GM12878 (cell line): ENCODE results near the gene PPARA. TPM values are rescaled to one million over a fixed set of nuclear protein-coding genes. Genes with fewer than 3 reads are reported as not detected.

Experiments
- ATAC-seq: fragments of 200-7000 bp; cut with Tn5 transposase; 3 replicates; pipeline ENCODE4 v1.9.1; 2020; ENCODE audit warnings: mild to moderate bottlenecking, moderate library complexity
- BruUV-seq: library from RNA; stranded (reverse); fragments of 400-500 nt; replicated peaks from 2 replicates; lab custom pipeline; 2021; lab: Mats Ljungman, UMichigan
- CTCF ChIA-PET: fragments of 300-600 bp; sonication (Branson Sonifier 250); formaldehyde crosslinking; extraction: SDS; loops from one replicate; lab custom pipeline; 2021; ENCODE audit warnings: inconsistent platforms; lab: Yijun Ruan, JAX
- POLR2A ChIA-PET: fragments of 350-600 bp; formaldehyde crosslinking; extraction: SDS; loops from one replicate; lab custom pipeline; 2021; ENCODE audit warnings: inconsistent platforms; lab: Charles Lee
- RAD21 ChIA-PET: fragments of 300-600 bp; sonication (Branson Sonifier 250); formaldehyde crosslinking; loops from one replicate; lab custom pipeline; 2023; ENCODE audit warnings: antibody characterized with exemption; ENCODE audit not compliant: unreplicated experiment; lab: Charles Lee
- SMC1A ChIA-PET: fragments of 300-600 bp; sonication (Branson Sonifier 250); formaldehyde crosslinking; loops from one replicate; lab custom pipeline; 2023; ENCODE audit not compliant: unreplicated experiment, uncharacterized antibody; lab: Charles Lee
- DNase-seq: peaks from one replicate; pipeline ENCODE4 v3.0.0-alpha.2; 2011; ENCODE audit warnings: low read depth, low spot score
- FAIRE-seq: peaks from 3 replicates; lab custom pipeline; 2011; peaks lifted over from hg19 to GRCh38; lab: Jason Lieb, UNC
- H2AFZ ChIP-seq: 2 replicates; pipeline ENCODE4 v1.6.0; 2011; ENCODE audit warnings: low read depth, low read length, control low read depth; ENCODE audit not compliant: control insufficient read depth
- H3K27ac ChIP-seq: 2 replicates; pipeline ENCODE4 v1.5.1; 2011; ENCODE audit warnings: control low read depth; ENCODE audit not compliant: control insufficient read depth, insufficient read depth
- H3K27me3 ChIP-seq, 2 experiments: replicated peaks in 1 of 2; 2 replicates each; pipeline versions ENCODE4 v1.6.0 to v1.6.1; 2011; ENCODE audit warnings: low read length in 1 of 2; ENCODE audit not compliant: control insufficient read depth in 2 of 2, insufficient read depth in 2 of 2
- H3K36me3 ChIP-seq, 2 experiments: 2 replicates each; pipeline ENCODE4 v1.5.1; 2011; ENCODE audit warnings: low read length in 1 of 2; ENCODE audit not compliant: control insufficient read depth in 2 of 2, insufficient read depth in 2 of 2
- H3K4me1 ChIP-seq: 2 replicates; pipeline ENCODE4 v1.6.1; 2011; ENCODE audit warnings: mild to moderate bottlenecking, low read length, moderate library complexity, mixed read lengths; ENCODE audit not compliant: control insufficient read depth, insufficient read depth
- H3K4me2 ChIP-seq: 2 replicates; pipeline ENCODE4 v1.6.0; 2011; ENCODE audit warnings: control low read depth; ENCODE audit not compliant: control insufficient read depth, insufficient read depth
- H3K4me3 ChIP-seq: fragments of 200-600 bp; sonication (generic); 2 replicates; pipeline ENCODE4 v1.5.1; 2016
- H3K79me2 ChIP-seq: 2 replicates; pipeline ENCODE4 v1.6.0; 2011; ENCODE audit warnings: low read length; ENCODE audit not compliant: control insufficient read depth, insufficient read depth
- H3K9ac ChIP-seq: 2 replicates; pipeline ENCODE4 v1.8.0; 2011; ENCODE audit warnings: low read length, control low read depth, mixed read lengths; ENCODE audit not compliant: control insufficient read depth, insufficient read depth
- H3K9me3 ChIP-seq: replicated peaks from 3 replicates; pipeline ENCODE4 v1.5.1; 2011; ENCODE audit warnings: mild to moderate bottlenecking, low read length; ENCODE audit not compliant: control insufficient read depth, insufficient read depth
- H4K20me1 ChIP-seq: 2 replicates; pipeline ENCODE4 v1.6.0; 2011; ENCODE audit not compliant: control insufficient read depth, insufficient read depth
- CHD2 ChIP-seq: IDR thresholded peaks from 2 replicates; pipeline ENCODE4 v1.6.1; 2011; ENCODE audit warnings: low read depth, low read length, improper control_type of control experiment, borderline replicate concordance
- EED ChIP-seq: sonication (generic); IDR thresholded peaks from 2 replicates; pipeline ENCODE4 v1.6.1; 2016; ENCODE audit warnings: antibody characterized with exemption, low read depth
- FOXM1 ChIP-seq: IDR thresholded peaks from 2 replicates; pipeline ENCODE4 v1.6.1; 2012; ENCODE audit warnings: low read depth, mild to moderate bottlenecking, inconsistent platforms, low read length, moderate library complexity
- GATAD2B ChIP-seq: fragments of 450-650 bp; conservative IDR thresholded peaks from 2 replicates; pipeline ENCODE4 v1.6.1; 2017; ENCODE audit warnings: low read depth, mild to moderate bottlenecking, moderate library complexity
- HDAC2 ChIP-seq: fragments of 200-600 bp; sonication (generic); IDR thresholded peaks from 2 replicates; pipeline ENCODE4 v1.6.1; 2017
- IKZF2 ChIP-seq, 2 experiments: fragments of 450-650 bp; IDR thresholded peaks; 2 replicates each; pipeline ENCODE4 v1.6.1; 2017; ENCODE audit warnings: mild to moderate bottlenecking in 2 of 2, moderate library complexity in 2 of 2
- IRF5 ChIP-seq: fragments of 450-650 bp; IDR thresholded peaks from 2 replicates; pipeline ENCODE4 v1.6.1; 2017; ENCODE audit warnings: borderline replicate concordance
- KAT2A ChIP-seq: conservative IDR thresholded peaks from 2 replicates; pipeline ENCODE4 v1.6.1; 2011; ENCODE audit warnings: low read depth, low read length; ENCODE audit not compliant: control insufficient read depth
- MYB ChIP-seq: fragments of 150-350 bp; IDR thresholded peaks from 2 replicates; pipeline ENCODE4 v1.6.1; 2014; ENCODE audit warnings: mild to moderate bottlenecking, low read depth, low read length, borderline replicate concordance
- PAX8 ChIP-seq: fragments of 450-650 bp; IDR thresholded peaks from 2 replicates; pipeline ENCODE4 v1.6.1; 2017; ENCODE audit warnings: mild to moderate bottlenecking, moderate library complexity
- SIX5 ChIP-seq: IDR thresholded peaks from 2 replicates; pipeline ENCODE4 v1.6.1; 2011; ENCODE audit warnings: mild to moderate bottlenecking, low read depth, low read length, moderate library complexity; ENCODE audit not compliant: severe bottlenecking
- YBX1 ChIP-seq: fragments of 450-650 bp; IDR thresholded peaks from 2 replicates; pipeline ENCODE4 v1.6.1; 2016; ENCODE audit warnings: antibody characterized with exemption
- ZBED1 ChIP-seq: IDR thresholded peaks from 2 replicates; pipeline ENCODE4 v1.6.1; 2016; ENCODE audit warnings: borderline replicate concordance
- ZBTB33 ChIP-seq: fragments of 450-650 bp; IDR thresholded peaks from 2 replicates; pipeline ENCODE4 v1.6.1; 2017; ENCODE audit warnings: mild to moderate bottlenecking
- ZNF274 ChIP-seq: IDR thresholded peaks from one replicate; pipeline ENCODE4 v1.8.0; 2011; ENCODE audit not compliant: insufficient read length, insufficient read depth
- WGBS: methylation state at CpG from one replicate; pipeline ENCODE4 v1.1.6; 2016; ENCODE audit warnings: low lambda C conversion rate; ENCODE audit not compliant: insufficient replicate concordance, insufficient coverage; ENCODE audit errors: missing lambda C conversion rate; 5-methylcytosine and 5-hydroxymethylcytosine counted together
- in situ Hi-C: fragments of 300-500 bp; cut with MboI; formaldehyde crosslinking; loops from 9 replicates; pipeline ENCODE4 v1.14.3; 2018; ENCODE audit warnings: mixed read lengths
- intact Hi-C: fragments of 100-400 bp; cut with micrococcal nuclease; formaldehyde crosslinking; loops from one replicate; pipeline ENCODE4 v1.14.2; 2022; ENCODE audit not compliant: unreplicated experiment
- polyA plus RNA-seq, 11 experiments: library from polyadenylated mRNA; depleted of rRNA in 4 of 11; unstranded in 6 of 11; stranded (reverse) in 5 of 11; fragments of >200 nt; fragmentation: Nextera tagmentation in 4 of 11; fragmentation: Illumina TruSeq in 1 of 11; extraction: Ambion mirVana in 4 of 11; extraction: Trizol in 1 of 11; gene quantifications; 1 replicate in 1 of 11; 2 replicates in 10 of 11; pipeline versions ENCODE4 v1.2.1 to v1.2.3, GENCODE V29; 2011 to 2016; ENCODE audit warnings: inconsistent platforms in 2 of 11, missing spikeins in 2 of 11, low read depth in 1 of 11
- total RNA-seq, 4 experiments: library from RNA; depleted of rRNA in 3 of 4; stranded (reverse); fragments of >200 nt in 3 of 4; fragmentation: Illumina TruSeq in 1 of 4; extraction: Trizol in 1 of 4; gene quantifications; 2 replicates each; pipeline versions ENCODE4 v1.2.1 to v1.2.3, GENCODE V29; 2013 to 2021
- TF ChIP-seq, protein P1 (sequence below): IDR thresholded peaks from 2 replicates; pipeline ENCODE4 v1.6.1; 2011; ENCODE audit warnings: low read depth, low read length, improper control_type of control experiment, borderline replicate concordance
- TF ChIP-seq, protein P2 (sequence below): fragments of 150-350 bp; IDR thresholded peaks from 2 replicates; pipeline ENCODE4 v1.6.1; 2016; ENCODE audit warnings: low read depth, low read length

Gene PPARA
- total and polyA plus RNA-seq, 10 of the 15 experiments (the other 5 are each of a cell fraction or from before 2014, with no cell fraction given), result 0.72 to 10.4 (median 4.6) TPM

DNA sequence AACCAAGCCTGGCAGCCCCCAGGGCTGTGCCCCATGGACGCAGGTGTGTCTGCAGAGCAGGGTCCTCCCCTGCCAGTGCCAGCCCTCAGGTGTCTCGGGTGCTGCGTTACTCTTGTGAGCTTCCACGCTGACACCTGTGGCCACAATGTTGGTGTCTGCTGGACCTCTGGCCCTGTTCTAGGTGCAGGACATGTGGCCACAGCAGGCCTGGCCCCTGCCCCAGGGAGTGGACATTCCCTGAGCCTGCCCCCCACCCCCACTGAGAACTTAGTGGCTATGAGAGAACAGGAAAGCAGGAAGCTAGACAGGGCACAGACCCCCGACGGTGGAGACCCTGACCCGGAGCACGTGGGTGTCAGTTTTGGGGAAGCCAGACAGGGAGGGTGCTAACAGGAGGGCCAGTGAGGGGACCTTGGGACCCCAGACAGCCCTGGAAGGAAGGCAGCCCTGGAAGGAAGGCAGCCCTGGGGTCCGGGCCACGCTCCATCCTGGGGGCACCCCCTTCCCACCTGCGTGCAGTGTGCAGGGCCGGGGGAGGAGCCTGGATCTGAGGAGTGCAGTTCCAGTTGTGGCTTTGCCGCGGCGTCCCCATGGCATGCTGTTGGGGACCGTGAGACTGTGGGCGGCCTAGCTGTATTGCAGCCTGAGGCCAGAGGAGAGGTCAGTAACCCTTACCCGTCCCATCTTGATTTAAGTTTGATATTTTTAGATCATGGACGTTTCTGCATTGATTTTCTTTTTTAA lies 43.9 kb upstream of the PPARA start:
- H3K27me3 ChIP-seq, result no peaks in the 10 kb centered on the region
- no peaks in the 10 kb centered on the region for H3K79me2 ChIP-seq
- no peaks in the 10 kb centered on the region for H3K36me3 ChIP-seq
- no peak overlapping the region for H3K4me2 ChIP-seq
- no peak overlapping the region for H3K9ac ChIP-seq
- H4K20me1 ChIP-seq, result no peaks in the 10 kb centered on the region
- SMC1A ChIA-PET, result no interaction called here
- in situ Hi-C loops, result no loop called here
- H3K9me3 ChIP-seq, result no peaks in the 10 kb centered on the region
- no TSS peak for BruUV-seq
- no peak overlapping the region for H3K4me3 ChIP-seq
- intact Hi-C loops, result no loop called here
- RAD21 ChIA-PET, result no interaction called here
- H2AFZ ChIP-seq, result no peak overlapping the region
- H3K27ac ChIP-seq, result no peak overlapping the region
- CTCF ChIA-PET, result no interaction called here
- ATAC-seq, result no peak
- FAIRE-seq, result no peak
- DNase-seq, result no peak
- POLR2A ChIA-PET, result no interaction called here
- no peaks in the 10 kb centered on the region for H3K4me1 ChIP-seq
- WGBS, result 87% methylated on average over 19 of the region's 19 CpGs
- no peak for TF ChIP-seq PAX8
- no peak for TF ChIP-seq HDAC2
- TF ChIP-seq IRF5, result no peak
- TF ChIP-seq, protein P1, sequence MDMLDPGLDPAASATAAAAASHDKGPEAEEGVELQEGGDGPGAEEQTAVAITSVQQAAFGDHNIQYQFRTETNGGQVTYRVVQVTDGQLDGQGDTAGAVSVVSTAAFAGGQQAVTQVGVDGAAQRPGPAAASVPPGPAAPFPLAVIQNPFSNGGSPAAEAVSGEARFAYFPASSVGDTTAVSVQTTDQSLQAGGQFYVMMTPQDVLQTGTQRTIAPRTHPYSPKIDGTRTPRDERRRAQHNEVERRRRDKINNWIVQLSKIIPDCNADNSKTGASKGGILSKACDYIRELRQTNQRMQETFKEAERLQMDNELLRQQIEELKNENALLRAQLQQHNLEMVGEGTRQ, result no peak
- TF ChIP-seq, protein P2, sequence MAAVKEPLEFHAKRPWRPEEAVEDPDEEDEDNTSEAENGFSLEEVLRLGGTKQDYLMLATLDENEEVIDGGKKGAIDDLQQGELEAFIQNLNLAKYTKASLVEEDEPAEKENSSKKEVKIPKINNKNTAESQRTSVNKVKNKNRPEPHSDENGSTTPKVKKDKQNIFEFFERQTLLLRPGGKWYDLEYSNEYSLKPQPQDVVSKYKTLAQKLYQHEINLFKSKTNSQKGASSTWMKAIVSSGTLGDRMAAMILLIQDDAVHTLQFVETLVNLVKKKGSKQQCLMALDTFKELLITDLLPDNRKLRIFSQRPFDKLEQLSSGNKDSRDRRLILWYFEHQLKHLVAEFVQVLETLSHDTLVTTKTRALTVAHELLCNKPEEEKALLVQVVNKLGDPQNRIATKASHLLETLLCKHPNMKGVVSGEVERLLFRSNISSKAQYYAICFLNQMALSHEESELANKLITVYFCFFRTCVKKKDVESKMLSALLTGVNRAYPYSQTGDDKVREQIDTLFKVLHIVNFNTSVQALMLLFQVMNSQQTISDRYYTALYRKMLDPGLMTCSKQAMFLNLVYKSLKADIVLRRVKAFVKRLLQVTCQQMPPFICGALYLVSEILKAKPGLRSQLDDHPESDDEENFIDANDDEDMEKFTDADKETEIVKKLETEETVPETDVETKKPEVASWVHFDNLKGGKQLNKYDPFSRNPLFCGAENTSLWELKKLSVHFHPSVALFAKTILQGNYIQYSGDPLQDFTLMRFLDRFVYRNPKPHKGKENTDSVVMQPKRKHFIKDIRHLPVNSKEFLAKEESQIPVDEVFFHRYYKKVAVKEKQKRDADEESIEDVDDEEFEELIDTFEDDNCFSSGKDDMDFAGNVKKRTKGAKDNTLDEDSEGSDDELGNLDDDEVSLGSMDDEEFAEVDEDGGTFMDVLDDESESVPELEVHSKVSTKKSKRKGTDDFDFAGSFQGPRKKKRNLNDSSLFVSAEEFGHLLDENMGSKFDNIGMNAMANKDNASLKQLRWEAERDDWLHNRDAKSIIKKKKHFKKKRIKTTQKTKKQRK, result no peak
- TF ChIP-seq SIX5, result no peak
- no peak for TF ChIP-seq YBX1
- no peak for TF ChIP-seq GATAD2B
- no peak for TF ChIP-seq MYB
- no peak for TF ChIP-seq KAT2A
- TF ChIP-seq ZBTB33, result no peak
- TF ChIP-seq ZNF274, result no peak
- no peak for TF ChIP-seq IKZF2 (IDR thresholded peaks at IDR 0.05)
- no peak for TF ChIP-seq CHD2
- no peak for TF ChIP-seq ZBED1
- TF ChIP-seq EED, result no peak
- no peak for TF ChIP-seq FOXM1
